Lower leg skin (tissue), 3 donors: ENCODE data around the gene SPEG.

ENCODE experiments used
- POLR2A ChIP-seq, 2 donors: fragments of 450-650 bp; IDR thresholded peaks; one replicate each; pipeline ENCODE4 v1.6.1; 2016 to 2017; ENCODE audit warnings: antibody characterized with exemption in 2 of 2, mild to moderate bottlenecking in 1 of 2, moderate library complexity in 1 of 2
- TF ChIP-seq, protein P1 (sequence below), 3 donors: fragments of 450-650 bp; IDR thresholded peaks; one replicate each; pipeline ENCODE4 v1.5.1; 2016; ENCODE audit warnings: antibody characterized with exemption in 3 of 3, mild to moderate bottlenecking in 3 of 3, moderate library complexity in 2 of 3

DNA sequence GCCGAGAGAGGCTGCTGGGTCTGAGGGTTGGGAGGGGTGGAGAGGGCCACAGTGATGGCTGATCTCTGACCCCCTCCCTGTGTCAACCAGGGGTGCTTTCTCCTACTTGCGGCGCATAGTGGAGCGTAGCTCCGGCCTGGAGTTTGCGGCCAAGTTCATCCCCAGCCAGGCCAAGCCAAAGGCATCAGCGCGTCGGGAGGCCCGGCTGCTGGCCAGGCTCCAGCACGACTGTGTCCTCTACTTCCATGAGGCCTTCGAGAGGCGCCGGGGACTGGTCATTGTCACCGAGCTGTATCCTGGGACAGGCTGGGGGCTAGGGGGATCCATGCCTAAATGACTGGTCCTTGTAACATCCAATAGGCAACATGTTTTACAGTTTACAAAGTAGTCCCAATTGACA lies 43.2 kb downstream of the SPEG start:
- TF ChIP-seq, protein P1, sequence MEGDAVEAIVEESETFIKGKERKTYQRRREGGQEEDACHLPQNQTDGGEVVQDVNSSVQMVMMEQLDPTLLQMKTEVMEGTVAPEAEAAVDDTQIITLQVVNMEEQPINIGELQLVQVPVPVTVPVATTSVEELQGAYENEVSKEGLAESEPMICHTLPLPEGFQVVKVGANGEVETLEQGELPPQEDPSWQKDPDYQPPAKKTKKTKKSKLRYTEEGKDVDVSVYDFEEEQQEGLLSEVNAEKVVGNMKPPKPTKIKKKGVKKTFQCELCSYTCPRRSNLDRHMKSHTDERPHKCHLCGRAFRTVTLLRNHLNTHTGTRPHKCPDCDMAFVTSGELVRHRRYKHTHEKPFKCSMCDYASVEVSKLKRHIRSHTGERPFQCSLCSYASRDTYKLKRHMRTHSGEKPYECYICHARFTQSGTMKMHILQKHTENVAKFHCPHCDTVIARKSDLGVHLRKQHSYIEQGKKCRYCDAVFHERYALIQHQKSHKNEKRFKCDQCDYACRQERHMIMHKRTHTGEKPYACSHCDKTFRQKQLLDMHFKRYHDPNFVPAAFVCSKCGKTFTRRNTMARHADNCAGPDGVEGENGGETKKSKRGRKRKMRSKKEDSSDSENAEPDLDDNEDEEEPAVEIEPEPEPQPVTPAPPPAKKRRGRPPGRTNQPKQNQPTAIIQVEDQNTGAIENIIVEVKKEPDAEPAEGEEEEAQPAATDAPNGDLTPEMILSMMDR (IDR thresholded peaks at IDR 0.05), result no peak
- no peak for TF ChIP-seq POLR2A (IDR thresholded peaks at IDR 0.05)
